ENCODE data around the gene BTN1A1. TPM values are rescaled to one million over a fixed set of nuclear protein-coding genes. Genes with fewer than 3 reads are reported as not detected.

BTN1A1 gene
- total and polyA plus RNA-seq, 9 of the 15 experiments (the other 6 are each of a cell fraction or from before 2014, with no cell fraction given): 0.01 to 0.15 (median 0.06) TPM; not detected in 4

DNA sequence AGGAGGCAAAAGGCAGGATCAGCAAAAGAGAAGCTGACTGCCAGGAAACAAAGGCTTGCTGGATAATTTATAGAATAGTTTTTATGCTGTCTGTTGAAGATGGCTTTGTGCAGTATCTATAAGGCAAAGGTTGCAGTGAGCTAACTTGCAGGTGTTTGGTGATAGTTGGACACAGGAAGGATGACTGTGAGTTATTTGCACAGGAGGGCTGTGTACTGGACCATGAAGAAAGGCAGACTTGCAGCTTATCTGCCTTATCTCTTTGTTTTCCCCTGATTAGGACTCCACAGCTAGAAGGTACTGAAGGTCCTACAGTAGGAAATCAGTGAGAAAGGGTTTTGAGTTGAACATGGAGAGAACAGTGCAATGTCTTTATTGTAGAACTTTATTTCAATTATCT is 2.1 kb downstream of the BTN1A1 start:
- in situ Hi-C loops (cut with MboI): no loop called here
- Histone ChIP-seq H3K9ac (ENCODE audit: insufficient read depth in 1 of 2, low read depth in 2 of 2, low read length in 2 of 2) (no peak overlapping the region), H3K36me3 (ENCODE audit: control insufficient read depth, insufficient read depth, low read length) (no peaks in the 10 kb centered on the region), H3K4me1 (replicated peaks in 1 of 2; ENCODE audit: control insufficient read depth in 2 of 2, insufficient read depth in 2 of 2, low read length in 2 of 2) (peaks cover 10 to 17% of the 10 kb centered on the region in 2 experiments), H3K9me1 (ENCODE audit: control insufficient read depth, insufficient read depth, low read length) (no peaks in the 10 kb centered on the region), H3K79me2 (ENCODE audit: control insufficient read depth, insufficient read depth, low read length) (no peaks in the 10 kb centered on the region), H3K27me3 (ENCODE audit: control insufficient read depth in 2 of 2, insufficient read depth in 2 of 2, low read length in 2 of 2) (no peaks in the 10 kb centered on the region), H4K20me1 (replicated peaks; ENCODE audit: control insufficient read depth, insufficient read depth, low read length) (no peaks in the 10 kb centered on the region), H3K4me3 (no peak overlapping the region), H3K9me3 (replicated peaks; ENCODE audit: control insufficient read depth, insufficient read depth, low read depth, low read length) (no peaks in the 10 kb centered on the region), H2AFZ (ENCODE audit: low read depth, low read length) (no peak overlapping the region), H3K27ac (ENCODE audit: extremely low read depth, low read depth, low read length) (no peak overlapping the region), H3K4me2 (ENCODE audit: insufficient read depth, low read length) (peak overlapping the region; percentile 11; the same call in 1 of the 2 replicates)
- ATAC-seq (peak; percentile 75), DNase-seq (ENCODE audit: extremely low read depth in 1 of 4, low spot score in 3 of 4) (peak in 1 of 4 experiments; percentile 71), FAIRE-seq (peak; percentile 79)
- no TSS peak for BruUV-seq (replicated peaks)
- ChIA-PET CTCF (ENCODE audit: low intra/inter-chr PET ratio) (no interaction called here), POLR2A (interaction anchor here (1.0 to 3.0 kb wide), 5 partner anchors 11 to 344 kb away, joined by 3 to 14 read pairs (median 6); partner anchors contain the start of gene BTN2A2)
- intact Hi-C loops (cut with micrococcal nuclease): no loop called here
- TF ChIP-seq NR3C1 (CRISPR knock-in tag; IDR thresholded peaks at IDR 0.05) (no peak), POLR2AphosphoS5 (IDR thresholded peaks at IDR 0.05; ENCODE audit: control insufficient read depth, insufficient read depth, low read depth, low read length) (0 out of 2 replicates have a peak, but pooled peaks have one; percentile 35), CREM (IDR thresholded peaks at IDR 0.05; ENCODE audit: low read depth) (peak; percentile 40), EP300 (IDR thresholded peaks at IDR 0.05; ENCODE audit: low read length) (peak; percentile 80), MEIS2 (IDR thresholded peaks at IDR 0.05; ENCODE audit: partially characterized antibody) (peak; percentile 40), COPS2 (conservative IDR thresholded peaks at IDR 0.05) (no peak), TBP (optimal IDR thresholded peaks at IDR 0.05; ENCODE audit: low read depth, low read length) (no peak), FIP1L1 (IDR thresholded peaks at IDR 0.05; ENCODE audit: low read depth, low read length, poor library complexity, severe bottlenecking) (no peak), NFIC (IDR thresholded peaks at IDR 0.05) (peak; percentile 45; the same call in 1 of the 2 replicates), MAZ (CRISPR knock-in tag; conservative IDR thresholded peaks at IDR 0.05 in 1 of 2, IDR thresholded peaks at IDR 0.05 in 1 of 2) (peak in 1 of 2 experiments; percentile 52; a peak in 2 of 4 replicates), TBL1XR1 (IDR thresholded peaks at IDR 0.05; ENCODE audit: low read length in 2 of 2) (peak in 1 of 2 experiments; percentile 41; a peak in 1 of 4 replicates), GTF2E2 (tag; IDR thresholded peaks at IDR 0.05) (no peak), TCF7 (IDR thresholded peaks at IDR 0.05; ENCODE audit: borderline replicate concordance) (no peak), ZNF41 (CRISPR knock-in tag; conservative IDR thresholded peaks at IDR 0.05) (no peak), NELFE (IDR thresholded peaks at IDR 0.05; ENCODE audit: insufficient read depth, insufficient read length) (no peak), C11orf30 (IDR thresholded peaks at IDR 0.05; ENCODE audit: low read depth) (peak; percentile 55), ERF (CRISPR knock-in tag; IDR thresholded peaks at IDR 0.05) (no peak), ZNF282 (CRISPR knock-in tag; IDR thresholded peaks at IDR 0.05) (no peak)
- TF ChIP-seq, protein P1, sequence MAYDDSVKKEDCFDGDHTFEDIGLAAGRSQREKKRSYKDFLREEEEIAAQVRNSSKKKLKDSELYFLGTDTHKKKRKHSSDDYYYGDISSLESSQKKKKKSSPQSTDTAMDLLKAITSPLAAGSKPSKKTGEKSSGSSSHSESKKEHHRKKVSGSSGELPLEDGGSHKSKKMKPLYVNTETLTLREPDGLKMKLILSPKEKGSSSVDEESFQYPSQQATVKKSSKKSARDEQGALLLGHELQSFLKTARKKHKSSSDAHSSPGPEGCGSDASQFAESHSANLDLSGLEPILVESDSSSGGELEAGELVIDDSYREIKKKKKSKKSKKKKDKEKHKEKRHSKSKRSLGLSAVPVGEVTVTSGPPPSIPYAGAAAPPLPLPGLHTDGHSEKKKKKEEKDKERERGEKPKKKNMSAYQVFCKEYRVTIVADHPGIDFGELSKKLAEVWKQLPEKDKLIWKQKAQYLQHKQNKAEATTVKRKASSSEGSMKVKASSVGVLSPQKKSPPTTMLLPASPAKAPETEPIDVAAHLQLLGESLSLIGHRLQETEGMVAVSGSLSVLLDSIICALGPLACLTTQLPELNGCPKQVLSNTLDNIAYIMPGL (CRISPR knock-in tag; IDR thresholded peaks at IDR 0.05): no peak
- TF ChIP-seq, protein P2, sequence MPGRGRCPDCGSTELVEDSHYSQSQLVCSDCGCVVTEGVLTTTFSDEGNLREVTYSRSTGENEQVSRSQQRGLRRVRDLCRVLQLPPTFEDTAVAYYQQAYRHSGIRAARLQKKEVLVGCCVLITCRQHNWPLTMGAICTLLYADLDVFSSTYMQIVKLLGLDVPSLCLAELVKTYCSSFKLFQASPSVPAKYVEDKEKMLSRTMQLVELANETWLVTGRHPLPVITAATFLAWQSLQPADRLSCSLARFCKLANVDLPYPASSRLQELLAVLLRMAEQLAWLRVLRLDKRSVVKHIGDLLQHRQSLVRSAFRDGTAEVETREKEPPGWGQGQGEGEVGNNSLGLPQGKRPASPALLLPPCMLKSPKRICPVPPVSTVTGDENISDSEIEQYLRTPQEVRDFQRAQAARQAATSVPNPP (IDR thresholded peaks at IDR 0.05; ENCODE audit: borderline replicate concordance, insufficient read depth, insufficient read length): no peak
- TF ChIP-seq, protein P3, sequence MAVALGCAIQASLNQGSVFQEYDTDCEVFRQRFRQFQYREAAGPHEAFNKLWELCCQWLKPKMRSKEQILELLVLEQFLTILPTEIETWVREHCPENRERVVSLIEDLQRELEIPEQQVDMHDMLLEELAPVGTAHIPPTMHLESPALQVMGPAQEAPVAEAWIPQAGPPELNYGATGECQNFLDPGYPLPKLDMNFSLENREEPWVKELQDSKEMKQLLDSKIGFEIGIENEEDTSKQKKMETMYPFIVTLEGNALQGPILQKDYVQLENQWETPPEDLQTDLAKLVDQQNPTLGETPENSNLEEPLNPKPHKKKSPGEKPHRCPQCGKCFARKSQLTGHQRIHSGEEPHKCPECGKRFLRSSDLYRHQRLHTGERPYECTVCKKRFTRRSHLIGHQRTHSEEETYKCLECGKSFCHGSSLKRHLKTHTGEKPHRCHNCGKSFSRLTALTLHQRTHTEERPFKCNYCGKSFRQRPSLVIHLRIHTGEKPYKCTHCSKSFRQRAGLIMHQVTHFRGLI (CRISPR knock-in tag; IDR thresholded peaks at IDR 0.05): no peak
